COLO829 (cell line): Measurements from ENCODE around the gene PIM1.

ENCODE experiments used
- DNase-seq: peaks from one replicate; pipeline ENCODE4 v3.0.0; 2012; ENCODE audit warnings: low spot score

PIM1 gene

GRCh38 chr6:37222992-37223391 is 53.0 kb downstream of the PIM1 start:
- no peak for DNase-seq
